K562 (cell line): ENCODE measurements around the gene HOXD13. TPM values are rescaled to one million over a fixed set of nuclear protein-coding genes. Genes with fewer than 3 reads are reported as not detected.

ENCODE experiments used
- BRF1 ChIP-seq: IDR thresholded peaks from 3 replicates; pipeline ENCODE4 v1.6.1; 2011; ENCODE audit warnings: borderline replicate concordance, mild to moderate bottlenecking; ENCODE audit not compliant: insufficient read length; ENCODE audit errors: extremely low read depth
- ETV5 ChIP-seq: sonication (generic); formaldehyde crosslinking; IDR thresholded peaks from 2 replicates; pipeline ENCODE4 v1.4.0; 2020; ENCODE audit warnings: low read depth, mild to moderate bottlenecking, missing genetic modification reagents
- RBM25 ChIP-seq: fragments of 200-400 bp; formaldehyde crosslinking; IDR thresholded peaks from 2 replicates; pipeline ENCODE4 v1.6.1; 2018; ENCODE audit warnings: low read length, low read depth, moderate library complexity; ENCODE audit not compliant: severe bottlenecking
- TAF1 ChIP-seq: IDR thresholded peaks from 2 replicates; pipeline ENCODE4 v1.6.1; 2011; ENCODE audit warnings: mild to moderate bottlenecking, low read length, moderate library complexity; ENCODE audit not compliant: insufficient read depth, control insufficient read depth, severe bottlenecking; ENCODE audit errors: extremely low read depth
- ZNF77 ChIP-seq: fragments of 250-450 bp; sonication (Bioruptor Pico); IDR thresholded peaks from 2 replicates; pipeline ENCODE4 v1.5.0; 2020
- polyA plus RNA-seq, 8 experiments: library from polyadenylated mRNA; depleted of rRNA in 4 of 8; stranded (reverse) in 5 of 8; unstranded in 3 of 8; fragments of >200 nt; fragmentation: Nextera tagmentation in 2 of 8; fragmentation: Illumina TruSeq in 1 of 8; extraction: Ambion mirVana in 2 of 8; extraction: Trizol in 1 of 8; gene quantifications; 2 replicates each; pipeline versions ENCODE4 v1.2.1 to v1.2.3, GENCODE V29; 2011 to 2014; ENCODE audit warnings: inconsistent platforms in 1 of 8, missing spikeins in 1 of 8
- total RNA-seq, 7 experiments: library from RNA; depleted of rRNA in 6 of 7; stranded (reverse); fragments of >200 nt in 6 of 7; fragmentation: Illumina TruSeq in 2 of 7; extraction: Trizol in 2 of 7; gene quantifications; 2 replicates each; pipeline versions ENCODE4 v1.2.1 to v1.2.3, GENCODE V29; 2011 to 2021; ENCODE audit warnings: low replicate concordance in 1 of 7
- TF ChIP-seq, protein P1 (sequence below): sonication (generic); formaldehyde crosslinking; IDR thresholded peaks from 2 replicates; pipeline ENCODE4 v1.8.1; 2023; ENCODE audit warnings: mild to moderate bottlenecking, missing genetic modification reagents
- TF ChIP-seq, protein P2 (sequence below): fragments of 250-450 bp; sonication (Bioruptor Pico); IDR thresholded peaks from 2 replicates; pipeline ENCODE4 v1.8.0; 2021; ENCODE audit warnings: borderline replicate concordance, mild to moderate bottlenecking, moderate library complexity; ENCODE audit not compliant: poor library complexity, severe bottlenecking
- TF ChIP-seq, protein P3 (sequence below): fragments of 250-450 bp; sonication (Bioruptor Pico); IDR thresholded peaks from 2 replicates; pipeline ENCODE4 v1.8.0; 2022; ENCODE audit warnings: inconsistent platforms
- TF ChIP-seq, protein P4 (sequence below): fragments of 250-450 bp; sonication (Bioruptor Pico); IDR thresholded peaks from 2 replicates; pipeline ENCODE4 v1.4.0; 2020; ENCODE audit warnings: mild to moderate bottlenecking
- TF ChIP-seq, protein P5 (sequence below): fragments of 200-800 bp; sonication (Bioruptor generic); IDR thresholded peaks from 2 replicates; pipeline ENCODE4 v1.6.1; 2016; ENCODE audit warnings: missing genetic modification characterization, missing compliant biosample characterization

HOXD13 gene
- total and polyA plus RNA-seq, 9 of the 15 experiments (the other 6 are each of a cell fraction or from before 2014, with no cell fraction given), result 0.03 to 0.04 TPM; not detected in 7

DNA sequence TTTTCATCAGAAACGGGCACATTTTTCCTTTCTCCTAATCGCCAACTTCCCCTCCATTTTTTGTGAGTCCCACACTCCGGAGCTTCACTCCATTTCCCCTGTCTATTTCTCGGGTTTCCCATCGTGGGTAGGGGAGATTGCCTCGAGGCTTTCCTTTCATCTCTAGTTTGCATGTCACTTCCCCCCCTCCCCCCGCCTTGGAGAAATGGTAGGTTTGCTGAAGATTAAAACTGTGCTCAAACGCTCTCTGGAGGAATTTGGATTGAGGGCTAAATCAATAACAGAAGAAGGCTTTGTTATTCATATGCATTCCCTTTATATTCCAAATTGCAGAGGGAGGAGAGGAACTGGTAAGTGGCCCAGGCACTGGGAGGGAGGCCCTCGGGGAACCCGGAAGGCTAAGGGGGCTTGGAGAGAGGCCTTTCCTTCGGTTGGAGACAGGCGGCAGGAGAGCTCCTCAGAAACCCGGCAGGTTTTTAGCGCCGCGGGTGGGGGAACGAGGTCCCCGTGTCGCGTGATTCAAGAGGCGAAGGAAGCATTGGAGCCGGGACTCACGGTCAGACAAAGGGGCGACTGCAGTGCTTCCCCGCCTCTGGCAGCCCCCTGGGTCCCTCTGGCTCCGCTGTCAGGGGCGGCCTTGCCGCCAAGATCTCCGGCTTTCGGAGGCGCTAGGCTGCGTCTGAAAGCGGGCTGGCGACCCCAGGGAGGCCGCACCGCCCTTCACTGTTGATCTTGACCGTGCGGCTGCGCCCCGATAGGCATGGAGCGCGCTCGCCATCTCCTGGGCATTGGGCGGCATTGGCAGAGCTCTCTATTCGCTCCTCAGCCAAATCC, 4.7 kb downstream of the HOXD13 start (continued):
- TF ChIP-seq, protein P1, sequence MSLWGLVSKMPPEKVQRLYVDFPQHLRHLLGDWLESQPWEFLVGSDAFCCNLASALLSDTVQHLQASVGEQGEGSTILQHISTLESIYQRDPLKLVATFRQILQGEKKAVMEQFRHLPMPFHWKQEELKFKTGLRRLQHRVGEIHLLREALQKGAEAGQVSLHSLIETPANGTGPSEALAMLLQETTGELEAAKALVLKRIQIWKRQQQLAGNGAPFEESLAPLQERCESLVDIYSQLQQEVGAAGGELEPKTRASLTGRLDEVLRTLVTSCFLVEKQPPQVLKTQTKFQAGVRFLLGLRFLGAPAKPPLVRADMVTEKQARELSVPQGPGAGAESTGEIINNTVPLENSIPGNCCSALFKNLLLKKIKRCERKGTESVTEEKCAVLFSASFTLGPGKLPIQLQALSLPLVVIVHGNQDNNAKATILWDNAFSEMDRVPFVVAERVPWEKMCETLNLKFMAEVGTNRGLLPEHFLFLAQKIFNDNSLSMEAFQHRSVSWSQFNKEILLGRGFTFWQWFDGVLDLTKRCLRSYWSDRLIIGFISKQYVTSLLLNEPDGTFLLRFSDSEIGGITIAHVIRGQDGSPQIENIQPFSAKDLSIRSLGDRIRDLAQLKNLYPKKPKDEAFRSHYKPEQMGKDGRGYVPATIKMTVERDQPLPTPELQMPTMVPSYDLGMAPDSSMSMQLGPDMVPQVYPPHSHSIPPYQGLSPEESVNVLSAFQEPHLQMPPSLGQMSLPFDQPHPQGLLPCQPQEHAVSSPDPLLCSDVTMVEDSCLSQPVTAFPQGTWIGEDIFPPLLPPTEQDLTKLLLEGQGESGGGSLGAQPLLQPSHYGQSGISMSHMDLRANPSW, result no peak
- TF ChIP-seq RBM25 (no peak), TAF1 (no peak), ETV5 (no peak), BRF1 (no peak), ZNF77 (CRISPR knock-in tag) (no peak)
- TF ChIP-seq, protein P2, sequence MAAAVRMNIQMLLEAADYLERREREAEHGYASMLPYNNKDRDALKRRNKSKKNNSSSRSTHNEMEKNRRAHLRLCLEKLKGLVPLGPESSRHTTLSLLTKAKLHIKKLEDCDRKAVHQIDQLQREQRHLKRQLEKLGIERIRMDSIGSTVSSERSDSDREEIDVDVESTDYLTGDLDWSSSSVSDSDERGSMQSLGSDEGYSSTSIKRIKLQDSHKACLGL (CRISPR knock-in tag), result no peak
- TF ChIP-seq, protein P3, sequence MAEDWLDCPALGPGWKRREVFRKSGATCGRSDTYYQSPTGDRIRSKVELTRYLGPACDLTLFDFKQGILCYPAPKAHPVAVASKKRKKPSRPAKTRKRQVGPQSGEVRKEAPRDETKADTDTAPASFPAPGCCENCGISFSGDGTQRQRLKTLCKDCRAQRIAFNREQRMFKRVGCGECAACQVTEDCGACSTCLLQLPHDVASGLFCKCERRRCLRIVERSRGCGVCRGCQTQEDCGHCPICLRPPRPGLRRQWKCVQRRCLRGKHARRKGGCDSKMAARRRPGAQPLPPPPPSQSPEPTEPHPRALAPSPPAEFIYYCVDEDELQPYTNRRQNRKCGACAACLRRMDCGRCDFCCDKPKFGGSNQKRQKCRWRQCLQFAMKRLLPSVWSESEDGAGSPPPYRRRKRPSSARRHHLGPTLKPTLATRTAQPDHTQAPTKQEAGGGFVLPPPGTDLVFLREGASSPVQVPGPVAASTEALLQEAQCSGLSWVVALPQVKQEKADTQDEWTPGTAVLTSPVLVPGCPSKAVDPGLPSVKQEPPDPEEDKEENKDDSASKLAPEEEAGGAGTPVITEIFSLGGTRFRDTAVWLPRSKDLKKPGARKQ (CRISPR knock-in tag), result no peak
- TF ChIP-seq, protein P4, sequence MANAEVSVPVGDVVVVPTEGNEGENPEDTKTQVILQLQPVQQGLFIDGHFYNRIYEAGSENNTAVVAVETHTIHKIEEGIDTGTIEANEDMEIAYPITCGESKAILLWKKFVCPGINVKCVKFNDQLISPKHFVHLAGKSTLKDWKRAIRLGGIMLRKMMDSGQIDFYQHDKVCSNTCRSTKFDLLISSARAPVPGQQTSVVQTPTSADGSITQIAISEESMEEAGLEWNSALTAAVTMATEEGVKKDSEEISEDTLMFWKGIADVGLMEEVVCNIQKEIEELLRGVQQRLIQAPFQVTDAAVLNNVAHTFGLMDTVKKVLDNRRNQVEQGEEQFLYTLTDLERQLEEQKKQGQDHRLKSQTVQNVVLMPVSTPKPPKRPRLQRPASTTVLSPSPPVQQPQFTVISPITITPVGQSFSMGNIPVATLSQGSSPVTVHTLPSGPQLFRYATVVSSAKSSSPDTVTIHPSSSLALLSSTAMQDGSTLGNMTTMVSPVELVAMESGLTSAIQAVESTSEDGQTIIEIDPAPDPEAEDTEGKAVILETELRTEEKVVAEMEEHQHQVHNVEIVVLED (CRISPR knock-in tag), result no peak
- TF ChIP-seq, protein P5, sequence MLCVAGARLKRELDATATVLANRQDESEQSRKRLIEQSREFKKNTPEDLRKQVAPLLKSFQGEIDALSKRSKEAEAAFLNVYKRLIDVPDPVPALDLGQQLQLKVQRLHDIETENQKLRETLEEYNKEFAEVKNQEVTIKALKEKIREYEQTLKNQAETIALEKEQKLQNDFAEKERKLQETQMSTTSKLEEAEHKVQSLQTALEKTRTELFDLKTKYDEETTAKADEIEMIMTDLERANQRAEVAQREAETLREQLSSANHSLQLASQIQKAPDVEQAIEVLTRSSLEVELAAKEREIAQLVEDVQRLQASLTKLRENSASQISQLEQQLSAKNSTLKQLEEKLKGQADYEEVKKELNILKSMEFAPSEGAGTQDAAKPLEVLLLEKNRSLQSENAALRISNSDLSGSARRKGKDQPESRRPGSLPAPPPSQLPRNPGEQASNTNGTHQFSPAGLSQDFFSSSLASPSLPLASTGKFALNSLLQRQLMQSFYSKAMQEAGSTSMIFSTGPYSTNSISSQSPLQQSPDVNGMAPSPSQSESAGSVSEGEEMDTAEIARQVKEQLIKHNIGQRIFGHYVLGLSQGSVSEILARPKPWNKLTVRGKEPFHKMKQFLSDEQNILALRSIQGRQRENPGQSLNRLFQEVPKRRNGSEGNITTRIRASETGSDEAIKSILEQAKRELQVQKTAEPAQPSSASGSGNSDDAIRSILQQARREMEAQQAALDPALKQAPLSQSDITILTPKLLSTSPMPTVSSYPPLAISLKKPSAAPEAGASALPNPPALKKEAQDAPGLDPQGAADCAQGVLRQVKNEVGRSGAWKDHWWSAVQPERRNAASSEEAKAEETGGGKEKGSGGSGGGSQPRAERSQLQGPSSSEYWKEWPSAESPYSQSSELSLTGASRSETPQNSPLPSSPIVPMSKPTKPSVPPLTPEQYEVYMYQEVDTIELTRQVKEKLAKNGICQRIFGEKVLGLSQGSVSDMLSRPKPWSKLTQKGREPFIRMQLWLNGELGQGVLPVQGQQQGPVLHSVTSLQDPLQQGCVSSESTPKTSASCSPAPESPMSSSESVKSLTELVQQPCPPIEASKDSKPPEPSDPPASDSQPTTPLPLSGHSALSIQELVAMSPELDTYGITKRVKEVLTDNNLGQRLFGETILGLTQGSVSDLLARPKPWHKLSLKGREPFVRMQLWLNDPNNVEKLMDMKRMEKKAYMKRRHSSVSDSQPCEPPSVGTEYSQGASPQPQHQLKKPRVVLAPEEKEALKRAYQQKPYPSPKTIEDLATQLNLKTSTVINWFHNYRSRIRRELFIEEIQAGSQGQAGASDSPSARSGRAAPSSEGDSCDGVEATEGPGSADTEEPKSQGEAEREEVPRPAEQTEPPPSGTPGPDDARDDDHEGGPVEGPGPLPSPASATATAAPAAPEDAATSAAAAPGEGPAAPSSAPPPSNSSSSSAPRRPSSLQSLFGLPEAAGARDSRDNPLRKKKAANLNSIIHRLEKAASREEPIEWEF (CRISPR knock-in tag), result no peak
